WERI-Rb-1 (cell line): ENCODE data around the gene PTPRD.

ENCODE experiments used
- DNase-seq: peaks from one replicate; pipeline ENCODE4 v3.0.0-alpha.2; 2020
- H3K27ac ChIP-seq: fragments of 250-450 bp; sonication (Bioruptor Pico); 2 replicates; pipeline ENCODE4 v1.5.1; 2020; ENCODE audit warnings: mild to moderate bottlenecking, moderate library complexity
- H3K27me3 ChIP-seq: fragments of 250-450 bp; sonication (Bioruptor Pico); 2 replicates; pipeline ENCODE4 v1.5.1; 2021; ENCODE audit warnings: mild to moderate bottlenecking, low read depth, moderate library complexity; ENCODE audit not compliant: insufficient read depth, severe bottlenecking
- H3K36me3 ChIP-seq: fragments of 250-450 bp; sonication (Bioruptor Pico); 2 replicates; pipeline ENCODE4 v1.5.1; 2020; ENCODE audit warnings: mild to moderate bottlenecking, moderate library complexity
- H3K4me3 ChIP-seq: 2 replicates; pipeline ENCODE4 v1.5.1; 2011; ENCODE audit warnings: low read depth, mild to moderate bottlenecking, control low read depth, low read length
- H3K9me3 ChIP-seq: fragments of 250-450 bp; sonication (Bioruptor Pico); 2 replicates; pipeline ENCODE4 v1.5.1; 2021; ENCODE audit warnings: mild to moderate bottlenecking, moderate library complexity; ENCODE audit not compliant: severe bottlenecking
- TF ChIP-seq, protein P1 (sequence below): IDR thresholded peaks from 2 replicates; pipeline ENCODE4 v1.5.1; 2011; ENCODE audit warnings: low read depth, mild to moderate bottlenecking, control low read depth, inconsistent platforms, low read length

The PTPRD gene

DNA sequence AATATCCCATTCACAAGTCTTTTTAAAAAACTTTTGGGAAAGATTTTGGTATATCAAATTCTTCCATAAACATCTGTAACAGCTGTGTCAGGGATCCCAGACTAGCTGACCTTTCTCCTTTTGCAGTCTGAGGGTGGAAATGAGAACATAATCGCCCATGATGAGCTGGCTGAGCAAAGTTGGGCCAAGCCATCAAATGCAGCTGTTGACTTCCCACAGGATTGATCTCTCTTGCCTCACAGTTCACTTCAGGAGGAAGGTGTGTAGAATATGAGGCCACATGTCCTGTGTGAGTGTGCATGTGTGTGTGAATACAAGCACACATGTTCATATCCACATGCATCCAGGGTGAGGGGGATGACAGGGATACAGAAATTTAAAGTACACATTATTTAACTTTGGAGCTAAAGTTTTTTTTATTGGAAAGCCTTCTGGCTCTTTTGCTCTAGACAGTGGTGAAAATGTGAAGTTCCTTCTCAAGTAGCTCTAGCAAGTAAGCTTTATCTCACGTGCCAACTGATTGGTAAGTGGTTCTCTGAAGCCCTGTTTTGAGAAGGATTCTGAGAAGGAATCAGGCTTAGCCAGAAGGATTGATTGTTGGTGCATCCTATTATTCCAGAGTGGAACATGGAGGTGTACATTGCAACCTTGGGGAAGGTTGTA, 2344.5 kb downstream of the PTPRD start:
- Histone ChIP-seq H3K9me3 (no peaks in the 10 kb centered on the region), H3K4me3 (no peak overlapping the region), H3K36me3 (no peaks in the 10 kb centered on the region), H3K27me3 (no peaks in the 10 kb centered on the region), H3K27ac (no peak overlapping the region)
- DNase-seq, result no peak
- TF ChIP-seq, protein P1, sequence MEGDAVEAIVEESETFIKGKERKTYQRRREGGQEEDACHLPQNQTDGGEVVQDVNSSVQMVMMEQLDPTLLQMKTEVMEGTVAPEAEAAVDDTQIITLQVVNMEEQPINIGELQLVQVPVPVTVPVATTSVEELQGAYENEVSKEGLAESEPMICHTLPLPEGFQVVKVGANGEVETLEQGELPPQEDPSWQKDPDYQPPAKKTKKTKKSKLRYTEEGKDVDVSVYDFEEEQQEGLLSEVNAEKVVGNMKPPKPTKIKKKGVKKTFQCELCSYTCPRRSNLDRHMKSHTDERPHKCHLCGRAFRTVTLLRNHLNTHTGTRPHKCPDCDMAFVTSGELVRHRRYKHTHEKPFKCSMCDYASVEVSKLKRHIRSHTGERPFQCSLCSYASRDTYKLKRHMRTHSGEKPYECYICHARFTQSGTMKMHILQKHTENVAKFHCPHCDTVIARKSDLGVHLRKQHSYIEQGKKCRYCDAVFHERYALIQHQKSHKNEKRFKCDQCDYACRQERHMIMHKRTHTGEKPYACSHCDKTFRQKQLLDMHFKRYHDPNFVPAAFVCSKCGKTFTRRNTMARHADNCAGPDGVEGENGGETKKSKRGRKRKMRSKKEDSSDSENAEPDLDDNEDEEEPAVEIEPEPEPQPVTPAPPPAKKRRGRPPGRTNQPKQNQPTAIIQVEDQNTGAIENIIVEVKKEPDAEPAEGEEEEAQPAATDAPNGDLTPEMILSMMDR, result no peak

- Histone ChIP-seq H3K4me3 (no peak overlapping the region), H3K9me3 (no peaks in the 10 kb centered on the region), H3K36me3 (no peaks in the 10 kb centered on the region), H3K27ac (no peak overlapping the region), H3K27me3 (no peaks in the 10 kb centered on the region)
- TF ChIP-seq, protein P1, result no peak
- no peak for DNase-seq
Observed at GRCh38 chr9:8267636-8268035, 2345.2 kb downstream of the PTPRD start.

- Histone ChIP-seq H3K36me3 (no peaks in the 10 kb centered on the region), H3K9me3 (no peaks in the 10 kb centered on the region), H3K27ac (no peak overlapping the region), H3K27me3 (no peaks in the 10 kb centered on the region), H3K4me3 (no peak overlapping the region)
- no peak for DNase-seq
- TF ChIP-seq, protein P1, result no peak
Observed at GRCh38 chr9:8266861-8267260, 2345.9 kb downstream of the PTPRD start.

- Histone ChIP-seq H3K27me3 (no peaks in the 10 kb centered on the region), H3K4me3 (no peak overlapping the region), H3K9me3 (no peaks in the 10 kb centered on the region), H3K36me3 (no peaks in the 10 kb centered on the region), H3K27ac (no peak overlapping the region)
- no peak for DNase-seq
- TF ChIP-seq, protein P1, result no peak
Observed at GRCh38 chr9:8265281-8265680, 2347.5 kb downstream of the PTPRD start.
